Measurements from ENCODE around the gene DAPK1. TPM values are rescaled to one million over a fixed set of nuclear protein-coding genes. Genes with fewer than 3 reads are reported as not detected.

The DAPK1 gene
- total RNA-seq, 1 experiment from 2014 or later: 133 TPM

GRCh38 chr9:87601595-87601994 lies 103.9 kb downstream of the DAPK1 start:
- intact Hi-C loops (cut with micrococcal nuclease; ENCODE audit: unreplicated experiment): no loop called here
- Mint-ChIP-seq H3K36me3 (ENCODE audit: insufficient read depth, unreplicated experiment) (peaks cover 17% of the 10 kb centered on the region), H3K27ac (ENCODE audit: unreplicated experiment) (peak overlapping the region; percentile 88), H3K27me3 (ENCODE audit: unreplicated experiment) (no peaks in the 10 kb centered on the region), H3K9me3 (ENCODE audit: low read depth, unreplicated experiment) (no peaks in the 10 kb centered on the region), H3K4me3 (ENCODE audit: low read depth, unreplicated experiment) (no peak overlapping the region), H3K4me1 (ENCODE audit: low read depth, unreplicated experiment) (peaks cover 49% of the 10 kb centered on the region)
- no peak for TF ChIP-seq CTCF (IDR thresholded peaks at IDR 0.05; ENCODE audit: unreplicated experiment)
- BruUV-seq (replicated peaks): no TSS peak
- DNase-seq: no peak
- CTCF ChIA-PET: interaction anchor here (0.7 kb wide), 1 partner anchor 32 kb away, joined by 3 read pairs; no protein-coding TSS in a partner anchor

- peaks cover 48% of the 10 kb centered on the region for H3K4me1 Mint-ChIP-seq (ENCODE audit: low read depth, unreplicated experiment)
- no peaks in the 10 kb centered on the region for H3K9me3 Mint-ChIP-seq (ENCODE audit: low read depth, unreplicated experiment)
- CTCF ChIA-PET: no interaction called here
- H3K27me3 Mint-ChIP-seq (ENCODE audit: unreplicated experiment): no peaks in the 10 kb centered on the region
- peaks cover 23% of the 10 kb centered on the region for H3K36me3 Mint-ChIP-seq (ENCODE audit: insufficient read depth, unreplicated experiment)
- BruUV-seq (replicated peaks): no TSS peak
- no peak overlapping the region for H3K27ac Mint-ChIP-seq (ENCODE audit: unreplicated experiment)
- DNase-seq: no peak
- H3K4me3 Mint-ChIP-seq (ENCODE audit: low read depth, unreplicated experiment): no peak overlapping the region
- intact Hi-C loops (cut with micrococcal nuclease; ENCODE audit: unreplicated experiment): no loop called here
- no peak for TF ChIP-seq CTCF (IDR thresholded peaks at IDR 0.05; ENCODE audit: unreplicated experiment)
Measured at GRCh38 chr9:87602933-87603643, 105.4 kb downstream of the DAPK1 start.

GRCh38 chr9:87603854-87604490 lies 106.3 kb downstream of the DAPK1 start:
- Mint-ChIP-seq H3K4me1 (ENCODE audit: low read depth, unreplicated experiment) (peaks cover 40% of the 10 kb centered on the region), H3K36me3 (ENCODE audit: insufficient read depth, unreplicated experiment) (peaks cover 17% of the 10 kb centered on the region), H3K9me3 (ENCODE audit: low read depth, unreplicated experiment) (no peaks in the 10 kb centered on the region), H3K4me3 (ENCODE audit: low read depth, unreplicated experiment) (no peak overlapping the region), H3K27me3 (ENCODE audit: unreplicated experiment) (no peaks in the 10 kb centered on the region), H3K27ac (ENCODE audit: unreplicated experiment) (no peak overlapping the region)
- intact Hi-C loops (cut with micrococcal nuclease; ENCODE audit: unreplicated experiment): no loop called here
- no peak for TF ChIP-seq CTCF (IDR thresholded peaks at IDR 0.05; ENCODE audit: unreplicated experiment)
- BruUV-seq (replicated peaks): no TSS peak
- CTCF ChIA-PET: no interaction called here
- DNase-seq: no peak

GRCh38 chr9:87604886-87605588 lies 107.4 kb downstream of the DAPK1 start:
- peaks cover 15% of the 10 kb centered on the region for H3K36me3 Mint-ChIP-seq (ENCODE audit: insufficient read depth, unreplicated experiment)
- H3K9me3 Mint-ChIP-seq (ENCODE audit: low read depth, unreplicated experiment): no peaks in the 10 kb centered on the region
- BruUV-seq (replicated peaks): no TSS peak
- intact Hi-C loops (cut with micrococcal nuclease; ENCODE audit: unreplicated experiment): no loop called here
- no peaks in the 10 kb centered on the region for H3K27me3 Mint-ChIP-seq (ENCODE audit: unreplicated experiment)
- H3K4me3 Mint-ChIP-seq (ENCODE audit: low read depth, unreplicated experiment): no peak overlapping the region
- no peak for DNase-seq
- peaks cover 35% of the 10 kb centered on the region for H3K4me1 Mint-ChIP-seq (ENCODE audit: low read depth, unreplicated experiment)
- CTCF ChIA-PET: no interaction called here
- peak overlapping the region; percentile 24 for H3K27ac Mint-ChIP-seq (ENCODE audit: unreplicated experiment)
- no peak for TF ChIP-seq CTCF (IDR thresholded peaks at IDR 0.05; ENCODE audit: unreplicated experiment)

All from Calu3 (cell line).